T-helper 2 cell treated with Interferon-gamma antibody and Interleukin-4, amounts not matched to agents 5 μg/mL and 100 μg/mL, for 36 hours (primary cell): Measurements from ENCODE around the gene CTBP2.
"Not testable (repeated sequence)": the region's sequence is repeated elsewhere in the genome, so short reads cannot be mapped to it uniquely, and the experiment has no call there.

Source experiments
- DNase-seq: peaks from one replicate; pipeline ENCODE4 v3.0.0; 2021; ENCODE audit warnings: low spot score
- H3K27ac Mint-ChIP-seq: one replicate; pipeline ENCODE4 v1.8.0; 2021; ENCODE audit warnings: mild to moderate bottlenecking, mixed read lengths
- H3K27me3 Mint-ChIP-seq: one replicate; pipeline ENCODE4 v1.8.0; 2021; ENCODE audit warnings: low read depth, mixed read lengths
- H3K36me3 Mint-ChIP-seq: one replicate; pipeline ENCODE4 v1.8.0; 2021; ENCODE audit warnings: low read depth, mixed read lengths
- H3K4me1 Mint-ChIP-seq: one replicate; pipeline ENCODE4 v1.8.0; 2021; ENCODE audit warnings: low read depth, mixed read lengths
- H3K4me3 Mint-ChIP-seq: one replicate; pipeline ENCODE4 v1.8.0; 2022; ENCODE audit warnings: mild to moderate bottlenecking, moderate library complexity, mixed read lengths
- H3K9me3 Mint-ChIP-seq: one replicate; pipeline ENCODE4 v1.8.0; 2021; ENCODE audit warnings: mixed read lengths

The CTBP2 gene

GRCh38 chr10:125192620-125193019 is 32.3 kb upstream of the CTBP2 start:
- Mint-ChIP-seq H3K4me1 (no peaks in the 10 kb centered on the region), H3K36me3 (no peaks in the 10 kb centered on the region), H3K9me3 (no peaks in the 10 kb centered on the region), H3K4me3 (no peak overlapping the region), H3K27ac (no peak overlapping the region), H3K27me3 (no peaks in the 10 kb centered on the region)
- DNase-seq: no peak

DNA sequence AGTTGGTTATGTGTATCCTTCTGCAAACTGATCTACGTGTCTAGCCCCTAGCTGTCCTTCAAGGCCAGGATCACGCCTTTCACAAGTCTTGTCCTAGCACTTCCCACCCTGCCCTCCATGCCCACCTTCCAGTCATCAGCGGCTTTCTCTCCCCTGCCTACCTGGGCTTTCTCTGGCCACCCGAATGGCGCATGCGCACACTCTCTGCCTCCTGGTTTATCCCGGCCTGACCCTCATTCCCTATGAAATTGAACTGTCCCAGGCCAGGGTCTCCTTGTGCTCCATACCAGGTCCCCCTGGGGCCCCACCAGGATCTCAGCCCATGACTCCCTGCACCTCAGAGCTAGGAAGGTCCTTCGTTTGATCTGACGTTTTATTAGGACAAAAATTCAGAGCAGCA is 31.6 kb upstream of the CTBP2 start:
- Mint-ChIP-seq H3K4me3 (no peak overlapping the region), H3K9me3 (no peaks in the 10 kb centered on the region), H3K27me3 (no peaks in the 10 kb centered on the region), H3K27ac (no peak overlapping the region), H3K36me3 (no peaks in the 10 kb centered on the region), H3K4me1 (no peaks in the 10 kb centered on the region)
- no peak for DNase-seq

- no peaks in the 10 kb centered on the region for H3K4me1 Mint-ChIP-seq
- H3K4me3 Mint-ChIP-seq: no peak overlapping the region
- no peaks in the 10 kb centered on the region for H3K36me3 Mint-ChIP-seq
- H3K9me3 Mint-ChIP-seq: no peaks in the 10 kb centered on the region
- no peak for DNase-seq
- no peaks in the 10 kb centered on the region for H3K27me3 Mint-ChIP-seq
- no peak overlapping the region for H3K27ac Mint-ChIP-seq
Measured at GRCh38 chr10:125190946-125191345, 30.6 kb upstream of the CTBP2 start.

DNA sequence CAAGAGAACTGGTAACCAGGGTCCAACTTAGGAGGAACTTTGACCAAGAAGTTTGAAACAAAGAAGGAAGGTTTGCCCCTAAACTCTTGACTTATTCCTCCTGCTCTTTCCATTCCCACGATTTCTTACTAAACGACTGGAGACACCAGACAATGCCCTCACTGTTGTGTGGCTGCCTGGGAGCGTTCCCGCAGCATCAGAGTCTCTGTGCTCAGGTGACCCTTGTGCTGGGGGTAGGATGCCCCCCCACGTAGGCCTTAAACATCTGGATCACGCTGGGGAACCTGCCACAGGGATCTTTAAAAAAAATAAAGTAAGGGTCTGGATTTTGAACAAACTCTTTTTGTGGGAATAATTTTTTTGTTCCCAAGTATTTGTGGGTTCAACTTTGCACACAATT is 30.1 kb upstream of the CTBP2 start:
- Mint-ChIP-seq H3K4me1 (no peaks in the 10 kb centered on the region), H3K9me3 (no peaks in the 10 kb centered on the region), H3K36me3 (no peaks in the 10 kb centered on the region), H3K4me3 (no peak overlapping the region), H3K27ac (no peak overlapping the region), H3K27me3 (no peaks in the 10 kb centered on the region)
- DNase-seq: no peak

- no peaks in the 10 kb centered on the region for H3K27me3 Mint-ChIP-seq
- no peak for DNase-seq
- H3K9me3 Mint-ChIP-seq: no peaks in the 10 kb centered on the region
- H3K27ac Mint-ChIP-seq: no peak overlapping the region
- H3K4me1 Mint-ChIP-seq: no peaks in the 10 kb centered on the region
- H3K36me3 Mint-ChIP-seq: no peaks in the 10 kb centered on the region
- no peak overlapping the region for H3K4me3 Mint-ChIP-seq
Measured at GRCh38 chr10:125189162-125189561, 28.8 kb upstream of the CTBP2 start.

DNA sequence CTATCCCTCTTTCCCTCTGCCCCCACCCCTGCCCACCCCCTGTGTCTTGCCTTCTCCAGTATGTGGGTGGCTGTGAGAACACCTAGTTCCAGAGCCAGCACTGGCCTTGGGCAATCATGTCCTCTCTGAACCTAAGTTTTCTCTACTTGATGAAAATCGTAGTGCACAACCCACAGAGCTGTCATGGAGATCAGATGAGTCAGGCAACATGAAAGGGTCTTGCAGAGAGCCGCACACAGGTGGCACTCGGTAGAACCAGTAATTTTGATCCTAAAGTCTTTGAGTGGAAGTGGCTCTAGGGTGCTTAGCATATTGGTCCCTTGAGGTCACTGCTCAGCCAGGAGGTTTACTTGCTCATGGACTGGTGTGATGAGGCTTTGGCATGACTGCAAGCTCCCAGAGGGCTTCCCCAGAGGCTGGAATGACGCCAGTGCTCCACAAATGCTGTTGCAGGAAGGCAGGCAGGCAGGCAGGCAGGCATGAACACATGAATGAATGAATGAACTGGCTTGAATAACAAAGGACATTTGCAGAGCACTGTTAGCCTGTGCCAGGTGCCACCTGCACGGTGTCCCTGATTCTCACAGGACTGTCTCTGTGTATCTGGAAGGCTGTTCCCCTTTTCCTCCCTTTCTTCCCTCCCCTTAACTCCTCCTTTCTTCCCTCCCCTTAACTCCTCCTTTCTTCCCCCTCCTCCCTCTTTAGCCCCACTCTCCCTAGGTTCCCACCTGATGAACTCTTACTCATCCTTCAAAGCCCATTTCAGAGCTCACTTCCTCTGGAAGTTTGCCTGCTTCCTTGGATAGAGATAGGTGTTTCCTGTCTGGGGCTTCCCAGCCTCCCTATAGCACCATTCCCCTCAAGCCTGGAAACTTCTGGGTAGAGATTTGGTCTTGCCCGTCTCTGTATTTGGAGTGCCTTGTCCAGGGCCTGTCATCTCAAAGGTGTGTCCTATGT is 27.2 kb upstream of the CTBP2 start:
- H3K36me3 Mint-ChIP-seq: no peaks in the 10 kb centered on the region
- H3K9me3 Mint-ChIP-seq: no peaks in the 10 kb centered on the region
- no peak overlapping the region for H3K4me3 Mint-ChIP-seq
- H3K27me3 Mint-ChIP-seq: peaks cover 4% of the 10 kb centered on the region
- no peak for DNase-seq
- H3K27ac Mint-ChIP-seq: no peak overlapping the region
- H3K4me1 Mint-ChIP-seq: no peaks in the 10 kb centered on the region

DNA sequence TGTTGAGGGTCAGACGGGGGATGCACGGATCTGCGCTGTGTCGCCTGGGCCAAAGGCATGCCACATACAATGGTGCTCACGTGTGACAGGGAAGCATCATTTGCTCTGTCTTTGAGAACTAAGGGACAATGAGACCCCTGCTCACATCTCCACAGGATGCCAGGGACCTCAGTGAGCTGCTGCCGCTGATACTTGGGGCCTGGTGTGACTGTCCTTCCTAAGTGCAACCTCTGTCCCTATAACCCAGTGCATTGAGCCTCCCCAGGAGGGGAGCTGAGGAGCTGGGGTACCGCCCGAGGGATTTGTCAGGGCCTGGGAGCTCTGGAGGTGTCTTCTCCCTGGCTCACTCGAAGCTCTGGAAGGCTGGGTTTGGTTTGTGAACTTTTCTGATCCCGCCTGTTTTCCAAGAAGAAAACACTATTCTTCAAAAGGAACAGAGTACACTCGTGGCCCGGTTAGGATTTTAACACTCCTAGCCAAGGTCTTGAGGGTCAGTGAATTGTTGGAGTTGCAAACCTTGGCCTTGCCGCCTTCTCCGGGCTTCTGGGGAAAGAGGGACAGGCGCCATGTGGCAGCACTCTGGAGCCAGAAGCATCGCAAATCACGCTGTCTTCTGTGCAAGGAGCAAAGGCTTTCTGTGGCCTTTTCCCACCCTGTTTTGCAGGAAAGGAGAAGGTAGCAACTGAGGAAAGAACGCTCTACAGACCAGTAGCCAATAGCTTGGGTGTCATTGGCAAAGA is 26.2 kb upstream of the CTBP2 start:
- no peak for DNase-seq
- no peak overlapping the region for H3K4me3 Mint-ChIP-seq
- H3K27me3 Mint-ChIP-seq: peaks cover 7% of the 10 kb centered on the region
- H3K36me3 Mint-ChIP-seq: no peaks in the 10 kb centered on the region
- H3K27ac Mint-ChIP-seq: no peak overlapping the region
- no peaks in the 10 kb centered on the region for H3K9me3 Mint-ChIP-seq
- H3K4me1 Mint-ChIP-seq: no peaks in the 10 kb centered on the region

GRCh38 chr10:125179107-125179506 is 18.7 kb upstream of the CTBP2 start:
- H3K27ac Mint-ChIP-seq, DNase-seq, H3K4me1 Mint-ChIP-seq, H3K36me3 Mint-ChIP-seq, H3K9me3 Mint-ChIP-seq, H3K27me3 Mint-ChIP-seq, H3K4me3 Mint-ChIP-seq: not testable (repeated sequence)

- H3K4me1 Mint-ChIP-seq: no peaks in the 10 kb centered on the region
- H3K36me3 Mint-ChIP-seq: no peaks in the 10 kb centered on the region
- no peaks in the 10 kb centered on the region for H3K9me3 Mint-ChIP-seq
Measured at GRCh38 chr10:125177641-125178640, 17.6 kb upstream of the CTBP2 start.

DNA sequence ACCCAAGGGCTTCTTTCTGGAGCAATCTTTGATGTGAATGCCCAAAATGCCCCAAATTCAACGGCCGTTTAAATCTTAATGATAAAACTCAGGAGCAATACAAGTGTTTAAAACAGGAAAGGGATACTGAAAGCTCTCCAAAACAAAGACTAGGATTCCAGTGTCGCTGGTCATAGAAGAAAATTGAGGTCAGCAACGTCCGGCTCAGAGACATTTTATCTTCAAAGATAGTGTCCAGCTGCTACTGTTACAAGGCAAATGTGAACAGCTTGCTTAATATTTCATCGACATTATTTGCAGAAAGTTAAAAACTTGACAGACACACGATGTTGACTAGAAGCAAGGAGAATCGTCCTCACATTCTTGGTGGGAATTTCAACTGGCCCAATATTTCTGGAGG is 15.4 kb upstream of the CTBP2 start:
- Mint-ChIP-seq H3K27ac (no peak overlapping the region), H3K4me3 (no peak overlapping the region), H3K4me1 (no peaks in the 10 kb centered on the region), H3K9me3 (no peaks in the 10 kb centered on the region), H3K36me3 (no peaks in the 10 kb centered on the region), H3K27me3 (peaks cover 3% of the 10 kb centered on the region)
- DNase-seq: no peak

More at GRCh38 chr10:125177641-125178640, 17.6 kb upstream of the CTBP2 start:
- no peak for DNase-seq
- Mint-ChIP-seq H3K27me3 (peaks cover 11% of the 10 kb centered on the region), H3K4me3 (no peak overlapping the region), H3K27ac (no peak overlapping the region)

- Mint-ChIP-seq H3K27ac (no peak overlapping the region), H3K4me1 (no peaks in the 10 kb centered on the region)
Measured at GRCh38 chr10:125174360-125174759, 14.0 kb upstream of the CTBP2 start.

GRCh38 chr10:125172694-125173093 is 12.3 kb upstream of the CTBP2 start:
- Mint-ChIP-seq H3K4me1 (no peaks in the 10 kb centered on the region), H3K9me3 (no peaks in the 10 kb centered on the region), H3K27me3 (peaks cover 3% of the 10 kb centered on the region)

More at GRCh38 chr10:125174360-125174759, 14.0 kb upstream of the CTBP2 start:
- no peak for DNase-seq
- Mint-ChIP-seq H3K36me3 (no peaks in the 10 kb centered on the region), H3K9me3 (no peaks in the 10 kb centered on the region), H3K4me3 (no peak overlapping the region), H3K27me3 (peaks cover 3% of the 10 kb centered on the region)

GRCh38 chr10:125171402-125172306 is 11.3 kb upstream of the CTBP2 start:
- no peaks in the 10 kb centered on the region for H3K36me3 Mint-ChIP-seq
- H3K27me3 Mint-ChIP-seq: peaks cover 3% of the 10 kb centered on the region
- no peaks in the 10 kb centered on the region for H3K9me3 Mint-ChIP-seq
- no peak overlapping the region for H3K4me3 Mint-ChIP-seq
- no peaks in the 10 kb centered on the region for H3K4me1 Mint-ChIP-seq
- DNase-seq: no peak
- H3K27ac Mint-ChIP-seq: no peak overlapping the region

More at GRCh38 chr10:125172694-125173093, 12.3 kb upstream of the CTBP2 start:
- H3K27ac Mint-ChIP-seq: no peak overlapping the region
- DNase-seq: no peak
- no peaks in the 10 kb centered on the region for H3K36me3 Mint-ChIP-seq
- H3K4me3 Mint-ChIP-seq: no peak overlapping the region
